Activated T-cell treated with anti-CD3 and anti-CD28 coated beads for 48 hours (primary cell): ENCODE results near the gene TIMELESS.
"Not testable (repeated sequence)": the region's sequence is repeated elsewhere in the genome, so short reads cannot be mapped to it uniquely, and the experiment has no call there.

Experiments used
- DNase-seq: peaks from one replicate; pipeline ENCODE4 v3.0.0-alpha.2; 2020; ENCODE audit warnings: low read depth

Gene TIMELESS

GRCh38 chr12:56401612-56402011 lies 47.6 kb downstream of the TIMELESS start:
- not testable (repeated sequence) for DNase-seq

GRCh38 chr12:56401125-56401524 lies 48.1 kb downstream of the TIMELESS start:
- DNase-seq = not testable (repeated sequence)

- DNase-seq = not testable (repeated sequence)
These were observed 49.8 kb downstream of the TIMELESS start for GRCh38 chr12:56399466-56399865.

GRCh38 chr12:56398324-56398723 lies 50.9 kb downstream of the TIMELESS start:
- no peak for DNase-seq

GRCh38 chr12:56392331-56392730 lies 56.9 kb downstream of the TIMELESS start:
- DNase-seq = no peak

GRCh38 chr12:56391721-56392120 lies 57.5 kb downstream of the TIMELESS start:
- DNase-seq = no peak

- DNase-seq = no peak
These were observed 59.8 kb downstream of the TIMELESS start for GRCh38 chr12:56389412-56389811.

GRCh38 chr12:56387152-56387736 lies 62.0 kb downstream of the TIMELESS start:
- DNase-seq = no peak

GRCh38 chr12:56385873-56386272 lies 63.4 kb downstream of the TIMELESS start:
- no peak for DNase-seq

- DNase-seq = no peak
These were observed 66.6 kb downstream of the TIMELESS start for GRCh38 chr12:56382611-56383010.

- DNase-seq = no peak
These were observed 71.3 kb downstream of the TIMELESS start for GRCh38 chr12:56377989-56378316.

- no peak for DNase-seq
These were observed 71.8 kb downstream of the TIMELESS start for GRCh38 chr12:56377310-56377988.

- no peak for DNase-seq
These were observed 73.4 kb downstream of the TIMELESS start for GRCh38 chr12:56375598-56376434.

- DNase-seq = no peak
These were observed 74.3 kb downstream of the TIMELESS start for GRCh38 chr12:56374726-56375597.

GRCh38 chr12:56373515-56373914 lies 75.7 kb downstream of the TIMELESS start:
- DNase-seq = no peak

- DNase-seq = no peak
These were observed 82.3 kb downstream of the TIMELESS start for GRCh38 chr12:56366948-56367347.
